ENCODE results near the gene CTNNBL1.

GRCh38 chr20:37849566-37849965 is 155.7 kb downstream of the CTNNBL1 start:
- no peak for TF ChIP-seq CTCF (IDR thresholded peaks at IDR 0.05)
- no peak for TF ChIP-seq ZFX (IDR thresholded peaks at IDR 0.05; ENCODE audit: borderline replicate concordance)
